Upper lobe of right lung (tissue), 1 donor: ENCODE data around the gene MGA. TPM values are rescaled to one million over a fixed set of nuclear protein-coding genes. Genes with fewer than 3 reads are reported as not detected.
A peak's percentile ranks its signal among the peaks of the same experiment; 100 is the strongest.

Experiments used
- ATAC-seq: fragments of 200-7000 bp; cut with Tn5 transposase; one replicate; pipeline ENCODE4 v1.9.1; 2020; ENCODE audit warnings: mild to moderate bottlenecking, moderate library complexity
- DNase-seq: peaks from one replicate; pipeline ENCODE4 v3.0.0-alpha.2; 2020
- H3K27ac ChIP-seq: fragments of 200-600 bp; one replicate; pipeline ENCODE4 v1.8.0; 2022
- H3K27me3 ChIP-seq: fragments of 200-600 bp; one replicate; pipeline ENCODE4 v1.8.0; 2022; ENCODE audit warnings: mild to moderate bottlenecking
- H3K36me3 ChIP-seq: fragments of 200-600 bp; one replicate; pipeline ENCODE4 v1.8.0; 2022
- H3K4me1 ChIP-seq: fragments of 200-600 bp; one replicate; pipeline ENCODE4 v1.8.0; 2022
- H3K4me3 ChIP-seq: fragments of 200-600 bp; one replicate; pipeline ENCODE4 v1.8.0; 2022; ENCODE audit warnings: mild to moderate bottlenecking
- H3K9me3 ChIP-seq: fragments of 200-600 bp; one replicate; pipeline ENCODE4 v1.8.0; 2022
- CTCF ChIP-seq: fragments of 200-600 bp; IDR thresholded peaks from one replicate; pipeline ENCODE4 v1.8.0; 2022; ENCODE audit warnings: antibody characterized with exemption
- intact Hi-C: fragments of 100-400 bp; cut with DNase I; formaldehyde crosslinking; loops from one replicate; pipeline ENCODE4 v1.11.0; 2022
- total RNA-seq: library from RNA; stranded (reverse); fragmentation: NEBNext Ultra II Directional; extraction: Animal tissue kit (Norgen Biotek cat#: 25700); gene quantifications from one replicate; pipeline ENCODE4 v1.2.1, GENCODE V29; 2021
- donor health status: DM: no; HTN: yes; CAD: no; lungs with severe emphysema.

Gene MGA
- total RNA-seq, 1 donor from 2014 or later: 39.2 TPM

- no peak overlapping the region for H3K4me3 ChIP-seq
- intact Hi-C loops: no loop called here
- TF ChIP-seq CTCF: no peak
- peaks cover 10% of the 10 kb centered on the region for H3K4me1 ChIP-seq
- H3K27ac ChIP-seq: no peak overlapping the region
- no peaks in the 10 kb centered on the region for H3K9me3 ChIP-seq
- DNase-seq (no peak), ATAC-seq (no peak)
- H3K36me3 ChIP-seq: peaks cover 9% of the 10 kb centered on the region
- no peaks in the 10 kb centered on the region for H3K27me3 ChIP-seq
Measured at GRCh38 chr15:41692049-41692448, 31.8 kb downstream of the MGA start.

DNA sequence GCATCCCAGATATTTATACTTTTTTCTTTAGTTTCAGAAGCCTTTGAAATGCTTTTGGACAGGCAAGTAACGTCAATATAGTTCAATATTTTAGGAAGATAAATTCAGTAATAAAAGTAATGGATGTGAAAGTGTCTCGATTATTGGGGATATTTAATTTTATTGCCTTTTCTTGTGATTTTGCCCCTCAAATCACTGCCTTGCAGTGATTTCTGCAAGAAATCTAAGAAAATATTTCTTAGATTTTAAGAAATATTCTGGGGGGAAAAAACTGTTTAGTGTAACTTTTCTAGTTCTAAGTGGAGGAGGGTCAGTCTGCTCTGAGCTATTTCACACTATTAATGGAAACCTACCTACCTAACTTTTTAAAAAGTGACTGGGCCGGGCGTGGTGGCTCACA, 33.6 kb downstream of the MGA start:
- Histone ChIP-seq H3K36me3 (peaks cover 13% of the 10 kb centered on the region), H3K9me3 (no peaks in the 10 kb centered on the region), H3K4me3 (no peak overlapping the region), H3K27ac (no peak overlapping the region), H3K4me1 (peaks cover 10% of the 10 kb centered on the region), H3K27me3 (no peaks in the 10 kb centered on the region)
- no peak for TF ChIP-seq CTCF
- ATAC-seq: no peak
- intact Hi-C loops: no loop called here
- no peak for DNase-seq

- Histone ChIP-seq H3K27me3 (no peaks in the 10 kb centered on the region), H3K4me1 (peaks cover 10% of the 10 kb centered on the region), H3K9me3 (no peaks in the 10 kb centered on the region), H3K36me3 (peaks cover 34% of the 10 kb centered on the region), H3K27ac (no peak overlapping the region), H3K4me3 (no peak overlapping the region)
- TF ChIP-seq CTCF: peak; percentile 35
- DNase-seq: no peak
- intact Hi-C loops: no loop called here
- ATAC-seq: peak; percentile 88
Measured at GRCh38 chr15:41695750-41696436, 35.7 kb downstream of the MGA start.

DNA sequence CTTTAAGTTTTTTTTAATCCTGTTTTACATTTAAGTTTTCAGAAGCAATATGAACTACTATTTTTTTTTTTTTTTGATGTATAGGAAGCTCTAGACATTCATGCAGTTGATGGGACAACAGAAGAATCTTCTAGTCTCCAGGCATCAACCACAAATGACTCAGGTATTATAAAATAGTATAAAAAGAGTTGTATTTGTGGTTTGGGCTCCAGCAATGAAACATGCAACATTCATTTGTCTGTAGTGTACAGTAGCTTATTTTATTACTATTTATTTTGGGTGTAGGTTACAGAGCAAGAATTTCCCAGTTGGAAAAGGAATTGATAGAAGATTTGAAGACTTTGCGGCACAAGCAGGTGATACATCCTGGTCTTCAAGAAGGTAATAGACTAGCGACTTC, 38.6 kb downstream of the MGA start:
- H3K27me3 ChIP-seq: no peaks in the 10 kb centered on the region
- no peak for TF ChIP-seq CTCF
- H3K4me3 ChIP-seq: no peak overlapping the region
- H3K4me1 ChIP-seq: peaks cover 10% of the 10 kb centered on the region
- intact Hi-C loops: no loop called here
- no peak for ATAC-seq
- H3K27ac ChIP-seq: no peak overlapping the region
- H3K9me3 ChIP-seq: no peaks in the 10 kb centered on the region
- no peak for DNase-seq
- H3K36me3 ChIP-seq: peaks cover 44% of the 10 kb centered on the region

- ATAC-seq (no peak), DNase-seq (no peak)
- no peaks in the 10 kb centered on the region for H3K9me3 ChIP-seq
- peaks cover 46% of the 10 kb centered on the region for H3K36me3 ChIP-seq
- intact Hi-C loops: no loop called here
- H3K4me3 ChIP-seq: no peak overlapping the region
- no peak for TF ChIP-seq CTCF
- no peak overlapping the region for H3K27ac ChIP-seq
- H3K27me3 ChIP-seq: no peaks in the 10 kb centered on the region
- no peaks in the 10 kb centered on the region for H3K4me1 ChIP-seq
Measured at GRCh38 chr15:41703120-41703519, 42.9 kb downstream of the MGA start.

DNA sequence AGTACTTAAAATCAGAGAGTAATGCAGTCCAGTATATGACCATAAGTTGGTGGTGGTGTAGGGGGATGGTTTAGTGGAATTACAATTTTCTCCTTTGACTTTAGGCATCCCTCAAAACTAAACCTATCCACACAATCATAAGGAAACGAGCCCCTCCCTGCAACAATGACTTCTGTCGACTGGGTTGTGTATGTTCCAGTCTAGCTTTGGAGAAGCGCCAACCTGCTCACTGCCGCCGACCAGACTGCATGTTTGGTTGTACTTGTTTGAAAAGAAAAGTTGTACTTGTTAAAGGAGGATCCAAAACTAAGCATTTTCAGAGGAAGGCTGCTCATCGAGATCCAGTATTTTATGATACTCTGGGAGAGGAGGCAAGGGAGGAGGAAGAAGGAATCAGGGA, 52.8 kb downstream of the MGA start:
- no peak for TF ChIP-seq CTCF
- intact Hi-C loops: no loop called here
- ATAC-seq (no peak), DNase-seq (no peak)
- no peaks in the 10 kb centered on the region for H3K9me3 ChIP-seq
- no peaks in the 10 kb centered on the region for H3K4me1 ChIP-seq
- H3K27ac ChIP-seq: no peak overlapping the region
- H3K36me3 ChIP-seq: peaks cover 66% of the 10 kb centered on the region
- H3K27me3 ChIP-seq: no peaks in the 10 kb centered on the region
- no peak overlapping the region for H3K4me3 ChIP-seq
